K562 (cell line): ENCODE results near the gene ZMIZ1. TPM values are rescaled to one million over a fixed set of nuclear protein-coding genes. Genes with fewer than 3 reads are reported as not detected.

Source experiments
- ATAC-seq: fragments of 200-7000 bp; cut with Tn5 transposase; 3 replicates; pipeline ENCODE4 v1.9.1; 2020; ENCODE audit warnings: moderate library complexity
- Bru-seq: library from RNA; stranded (reverse); fragments of 400-500 nt; gene quantifications from one replicate; lab custom pipeline; 2021; lab: Mats Ljungman, UMichigan
- BruChase-seq, 2 experiments: library from RNA; stranded (reverse); fragments of 400-500 nt; gene quantifications; one replicate each; lab custom pipeline; 2021; lab: Mats Ljungman, UMichigan
- BruUV-seq: library from RNA; stranded (reverse); fragments of 400-500 nt; replicated peaks from 2 replicates; lab custom pipeline; 2021; lab: Mats Ljungman, UMichigan
- CTCF ChIA-PET: fragments of 300-600 bp; formaldehyde crosslinking; extraction: SDS; loops from one replicate; lab custom pipeline; 2021; ENCODE audit warnings: low intra/inter-chr PET ratio; lab: Yijun Ruan, JAX
- POLR2A ChIA-PET: fragments of 300-600, 350-650 bp; sonication (Branson Sonifier 250); formaldehyde crosslinking; extraction: SDS; loops from one replicate; lab custom pipeline; 2021; ENCODE audit warnings: antibody characterized with exemption, inconsistent platforms; lab: Yijun Ruan, JAX
- DNase-seq, 4 experiments: peaks; one replicate each; pipeline versions ENCODE4 v3.0.0 to v3.0.0-alpha.2; 2011 to 2018; ENCODE audit warnings: low spot score in 3 of 4, mixed read lengths in 3 of 4; ENCODE audit errors: extremely low read depth in 1 of 4
- FAIRE-seq: peaks from 2 replicates; lab custom pipeline; 2011; peaks lifted over from hg19 to GRCh38; lab: Jason Lieb, UNC
- H2AFZ ChIP-seq: 2 replicates; pipeline ENCODE4 v1.6.0; 2011; ENCODE audit warnings: low read depth, low read length, control low read depth, inconsistent platforms
- H3K27ac ChIP-seq: fragments of 200-600 bp; 3 replicates; pipeline ENCODE4 v1.8.0; 2011; ENCODE audit warnings: low read depth, mild to moderate bottlenecking, control low read depth, inconsistent platforms, low read length, moderate library complexity, mixed read lengths; ENCODE audit errors: extremely low read depth
- H3K27me3 ChIP-seq, 2 experiments: fragments of 300-600 bp in 1 of 2; 2 replicates in 1 of 2; 3 replicates in 1 of 2; pipeline versions ENCODE4 v1.6.0 to v1.8.0; 2011; ENCODE audit warnings: inconsistent platforms in 2 of 2, low read length in 2 of 2, mild to moderate bottlenecking in 1 of 2, mixed read lengths in 1 of 2, moderate library complexity in 1 of 2; ENCODE audit not compliant: control insufficient read depth in 2 of 2, insufficient read depth in 2 of 2
- H3K36me3 ChIP-seq: fragments of 300-600 bp; 3 replicates; pipeline ENCODE4 v1.8.0; 2011; ENCODE audit warnings: mild to moderate bottlenecking, low read length, inconsistent platforms; ENCODE audit not compliant: control insufficient read depth, insufficient read depth
- H3K4me1 ChIP-seq, 2 experiments: fragments of 200-600 bp in 1 of 2; replicated peaks in 1 of 2; 2 replicates in 1 of 2; 3 replicates in 1 of 2; pipeline versions ENCODE4 v1.5.1 to v1.8.0; 2011; ENCODE audit warnings: inconsistent platforms in 2 of 2, low read length in 2 of 2, mild to moderate bottlenecking in 1 of 2, mixed read lengths in 1 of 2, moderate library complexity in 1 of 2; ENCODE audit not compliant: control insufficient read depth in 2 of 2, insufficient read depth in 2 of 2
- H3K4me2 ChIP-seq: 2 replicates; pipeline ENCODE4 v1.6.1; 2011; ENCODE audit warnings: low read length, control low read depth, inconsistent platforms, mixed read lengths; ENCODE audit not compliant: insufficient read depth
- H3K4me3 ChIP-seq: fragments of 200-600 bp; sonication (generic), shearing (Covaris generic); 2 replicates; pipeline ENCODE4 v1.5.1; 2016; ENCODE audit warnings: control low read depth, inconsistent platforms
- H3K79me2 ChIP-seq: fragments of 200-600 bp; 3 replicates; pipeline ENCODE4 v1.8.0; 2011; ENCODE audit warnings: low read length, inconsistent platforms; ENCODE audit not compliant: control insufficient read depth, insufficient read depth
- H3K9ac ChIP-seq, 2 experiments: 2 replicates each; pipeline versions ENCODE4 v1.6.0 to v1.6.1; 2011; ENCODE audit warnings: low read depth in 2 of 2, low read length in 2 of 2, control low read depth in 1 of 2, inconsistent platforms in 1 of 2, mild to moderate bottlenecking in 1 of 2, mixed read lengths in 1 of 2; ENCODE audit not compliant: insufficient read depth in 1 of 2
- H3K9me1 ChIP-seq: one replicate; pipeline ENCODE4 v1.6.0; 2011; ENCODE audit warnings: inconsistent platforms, mild to moderate bottlenecking, low read length, moderate library complexity; ENCODE audit not compliant: control insufficient read depth, insufficient read depth
- H3K9me3 ChIP-seq: replicated peaks from 2 replicates; pipeline ENCODE4 v1.5.1; 2011; ENCODE audit warnings: low read depth, low read length, inconsistent platforms; ENCODE audit not compliant: control insufficient read depth, insufficient read depth
- H4K20me1 ChIP-seq: replicated peaks from 2 replicates; pipeline ENCODE4 v1.6.1; 2011; ENCODE audit warnings: low read length, inconsistent platforms, mixed read lengths; ENCODE audit not compliant: control insufficient read depth, insufficient read depth
- ESRRA ChIP-seq: fragments of 450-650 bp; IDR thresholded peaks from 2 replicates; pipeline ENCODE4 v1.6.1; 2014; ENCODE audit warnings: low read depth, mild to moderate bottlenecking, moderate library complexity, borderline replicate concordance
- EWSR1 ChIP-seq: fragments of 450-650 bp; IDR thresholded peaks from 2 replicates; pipeline ENCODE4 v1.6.1; 2018; ENCODE audit warnings: borderline replicate concordance, mild to moderate bottlenecking, low read depth, moderate library complexity; ENCODE audit not compliant: partially characterized antibody
- GTF3C2 ChIP-seq: IDR thresholded peaks from 3 replicates; pipeline ENCODE4 v1.6.1; 2011; ENCODE audit warnings: borderline replicate concordance, mild to moderate bottlenecking, moderate library complexity; ENCODE audit not compliant: insufficient read length; ENCODE audit errors: extremely low read depth
- LEF1 ChIP-seq: fragments of 450-650 bp; IDR thresholded peaks from 2 replicates; pipeline ENCODE4 v1.6.1; 2016; ENCODE audit warnings: mild to moderate bottlenecking
- MCM2 ChIP-seq: fragments of 450-650 bp; IDR thresholded peaks from 2 replicates; pipeline ENCODE4 v1.6.1; 2017; ENCODE audit warnings: low read depth, mild to moderate bottlenecking
- MLX ChIP-seq, 2 experiments: fragments of 450-650 bp in 1 of 2; sonication (generic) in 1 of 2; formaldehyde crosslinking; conservative IDR thresholded peaks; 2 replicates each; pipeline versions ENCODE4 v1.4.0 to v1.8.1; 2020 to 2022; ENCODE audit warnings: mild to moderate bottlenecking in 1 of 2, missing genetic modification reagents in 1 of 2
- NFE2L1 ChIP-seq: fragments of 450-650 bp; IDR thresholded peaks from 2 replicates; pipeline ENCODE4 v1.6.1; 2016; ENCODE audit warnings: missing genetic modification characterization, low read depth, mild to moderate bottlenecking, missing compliant biosample characterization, moderate library complexity, borderline replicate concordance
- SREBF2 ChIP-seq: sonication (generic); formaldehyde crosslinking; IDR thresholded peaks from 2 replicates; pipeline ENCODE4 v1.4.0; 2020; ENCODE audit warnings: mild to moderate bottlenecking, missing genetic modification reagents
- TAL1 ChIP-seq: fragments of 450-650 bp; IDR thresholded peaks from 2 replicates; pipeline ENCODE4 v1.6.1; 2016; ENCODE audit warnings: mild to moderate bottlenecking
- ZBED1 ChIP-seq: IDR thresholded peaks from 2 replicates; pipeline ENCODE4 v1.6.1; 2014
- ZNF644 ChIP-seq: fragments of 200-800 bp; sonication (Bioruptor generic); IDR thresholded peaks from 2 replicates; pipeline ENCODE4 v1.6.1; 2016; ENCODE audit warnings: low read depth, missing genetic modification characterization, missing compliant biosample characterization
- ZSCAN32 ChIP-seq: fragments of 450-650 bp; formaldehyde crosslinking; IDR thresholded peaks from 2 replicates; pipeline ENCODE4 v1.4.0; 2020; ENCODE audit warnings: mild to moderate bottlenecking, moderate library complexity
- WGBS: fragments of 100-300 bp; shearing (Covaris generic); methylation state at CpG from one replicate; pipeline ENCODE4 v1.1.6; 2016; ENCODE audit warnings: low coverage, mixed read lengths; ENCODE audit not compliant: insufficient coverage; ENCODE audit errors: missing lambda C conversion rate; 5-methylcytosine and 5-hydroxymethylcytosine counted together
- in situ Hi-C: fragments of 300-500 bp; cut with MboI; formaldehyde crosslinking; loops from 4 replicates; pipeline ENCODE4 v1.15.0; 2018; ENCODE audit warnings: inconsistent platforms, mixed read lengths
- intact Hi-C: fragments of 100-400 bp; cut with micrococcal nuclease; formaldehyde crosslinking; loops from 2 replicates; pipeline ENCODE4 v1.14.2; 2022
- long read RNA-seq, 3 experiments: library from polyadenylated mRNA in 2 of 3; library from RNA in 1 of 3; unstranded in 2 of 3; stranded (forward) in 1 of 3; transcript quantifications; one replicate each; pipeline ENCODE4 v2.0.0, GENCODE V29; 2019 to 2022
- polyA minus RNA-seq, 3 experiments: library from RNA; depleted of rRNA, polyadenylated mRNA; stranded (reverse); fragments of >200 nt; gene quantifications; 2 replicates each; pipeline ENCODE4 v1.2.3, GENCODE V29; 2011
- polyA plus RNA-seq, 8 experiments: library from polyadenylated mRNA; depleted of rRNA in 4 of 8; stranded (reverse) in 5 of 8; unstranded in 3 of 8; fragments of >200 nt; fragmentation: Nextera tagmentation in 2 of 8; fragmentation: Illumina TruSeq in 1 of 8; extraction: Ambion mirVana in 2 of 8; extraction: Trizol in 1 of 8; gene quantifications; 2 replicates each; pipeline versions ENCODE4 v1.2.1 to v1.2.3, GENCODE V29; 2011 to 2014; ENCODE audit warnings: inconsistent platforms in 1 of 8, missing spikeins in 1 of 8
- total RNA-seq, 7 experiments: library from RNA; depleted of rRNA in 6 of 7; stranded (reverse); fragments of >200 nt in 6 of 7; fragmentation: Illumina TruSeq in 2 of 7; extraction: Trizol in 2 of 7; gene quantifications; 2 replicates each; pipeline versions ENCODE4 v1.2.1 to v1.2.3, GENCODE V29; 2011 to 2021; ENCODE audit warnings: low replicate concordance in 1 of 7

The ZMIZ1 gene
- 31.4 and 71.8 TPM in 2 replicates for total RNA-seq (2011; cell fraction: chromatin; rRNA removed; ENCODE audit: low replicate concordance)
- total RNA-seq (2011; cell fraction: nucleolus; rRNA removed), result 28.6 and 32.2 TPM in 2 replicates
- total RNA-seq (2011; cell fraction: nucleoplasm; rRNA removed), result 31.8 and 38.1 TPM in 2 replicates
- total RNA-seq (2014; rRNA removed) (7.0 and 7.7 TPM in 2 replicates), total RNA-seq (2014; rRNA removed; fragmentation: Illumina TruSeq; extraction: Trizol) (2.6 and 2.8 TPM in 2 replicates), total RNA-seq (2015; rRNA removed; fragmentation: Illumina TruSeq; extraction: Trizol) (4.3 and 5.0 TPM in 2 replicates), total RNA-seq (2021) (30.3 and 37.3 TPM in 2 replicates), polyA plus RNA-seq (2011; rRNA removed) (3.6 and 6.2 TPM in 2 replicates), polyA plus RNA-seq (2014; fragmentation: Illumina TruSeq; extraction: Trizol) (22.9 and 25.1 TPM in 2 replicates), polyA plus RNA-seq (2014; fragmentation: Nextera tagmentation; extraction: Ambion mirVana) (1 to 10 TPM; 1.0 to 1.9 TPM), polyA plus RNA-seq (2014; rRNA removed) (11.0 and 11.7 TPM in 2 replicates), polyA minus RNA-seq (2011; rRNA and poly(A)+ RNA removed) (5.8 and 6.7 TPM in 2 replicates), Bru-seq, nascent RNA (percentile 74 among the genes with signal in this experiment), BruChase-seq, experiment 1, labeled RNA remaining after a 2-hour chase (percentile 64 among the genes with signal in this experiment), BruChase-seq, experiment 2, labeled RNA remaining after a 6-hour chase (percentile 60 among the genes with signal in this experiment)
- polyA plus RNA-seq (2011; cell fraction: cytosol; rRNA removed), result 5.2 and 5.4 TPM in 2 replicates
- polyA plus RNA-seq (2011; cell fraction: nucleus; rRNA removed), result 18.9 and 30.6 TPM in 2 replicates
- 23.3 and 39.2 TPM in 2 replicates for polyA plus RNA-seq (2012)
- polyA minus RNA-seq (2011; cell fraction: cytosol; rRNA and poly(A)+ RNA removed), result 14.9 and 22.3 TPM in 2 replicates
- 17.6 and 22.4 TPM in 2 replicates for polyA minus RNA-seq (2011; cell fraction: nucleus; rRNA and poly(A)+ RNA removed)
- long read RNA-seq, experiment 1, partial matches to known transcripts, result 86 of 96 reads
- long read RNA-seq, experiment 1, other reads (novel, unspliced or antisense), result 10 of 96 reads
- long read RNA-seq, experiment 2, partial matches to known transcripts, result 1 of 13 reads
- long read RNA-seq, experiment 2, other reads (novel, unspliced or antisense), result 12 of 13 reads
- long read RNA-seq, experiment 3, partial matches to known transcripts, result 3 of 4 reads
- long read RNA-seq, experiment 3, other reads (novel, unspliced or antisense), result 1 of 4 reads

GRCh38 chr10:79068562-79069324 is at the start of gene ZMIZ1:
Gene ZMIZ1 (plus strand): TSS chr10:79068966. CDS start chr10:79201633, 132,667 bp downstream.
- ChIA-PET POLR2A (interaction anchor here (0.6 to 0.9 kb wide), 2 partner anchors 94 to 111 kb away, joined by 3 to 4 read pairs; no protein-coding TSS in a partner anchor), CTCF (interaction anchor here (0.6 to 1.5 kb wide), 5 partner anchors 37 to 219 kb away, joined by 3 to 7 read pairs (median 3); no protein-coding TSS in a partner anchor)
- peak within 1 kb of the TSS; percentile 95 for H2AFZ ChIP-seq
- BruUV-seq, result no TSS peak
- H3K9ac ChIP-seq, result peak within 1 kb of the TSS; percentile 69 to 92
- H3K36me3 ChIP-seq, result no peaks in the 10 kb centered on the region
- in situ Hi-C loops, result no loop called here
- peaks cover 14 to 54% of the 10 kb centered on the region in 2 experiments; a peak in 4 of 5 replicates for H3K4me1 ChIP-seq
- DNase-seq (peak; percentile 83 to 97 (median 92)), FAIRE-seq (peak; percentile 64), ATAC-seq (peak; percentile 68)
- no peaks in the 10 kb centered on the region for H3K9me1 ChIP-seq
- peak within 1 kb of the TSS; percentile 83 for H3K4me3 ChIP-seq
- peak within 1 kb of the TSS; percentile 84 for H3K27ac ChIP-seq
- H3K79me2 ChIP-seq, result peaks cover 48% of the 10 kb centered on the region
- intact Hi-C loops, result loop anchor here (1.0 to 5.0 kb wide), 4 partner anchors 46 to 127 kb away; no protein-coding TSS in a partner anchor
- H3K27me3 ChIP-seq, result no peaks in the 10 kb centered on the region
- H3K9me3 ChIP-seq, result no peaks in the 10 kb centered on the region
- peaks cover 27% of the 10 kb centered on the region; the same call in 1 of the 2 replicates for H4K20me1 ChIP-seq
- H3K4me2 ChIP-seq, result peak within 1 kb of the TSS; percentile 98
- WGBS, result 1% methylated on average over 45 of the region's 92 CpGs
- TF ChIP-seq MCM2 (no peak), LEF1 (no peak), GTF3C2 (no peak), EWSR1 (no peak), ESRRA (peak; percentile 24; the same call in 1 of the 2 replicates), SREBF2 (CRISPR knock-in tag) (no peak), TAL1 (no peak), ZNF644 (tag) (no peak), ZBED1 (no peak), NFE2L1 (no peak), ZSCAN32 (CRISPR knock-in tag) (no peak), MLX (CRISPR knock-in tag; conservative IDR thresholded peaks at IDR 0.05) (no peak)
